ENCODE data around the gene DNAI4. TPM values are rescaled to one million over a fixed set of nuclear protein-coding genes. Genes with fewer than 3 reads are reported as not detected.
"Not testable (repeated sequence)": the region's sequence is repeated elsewhere in the genome, so short reads cannot be mapped to it uniquely, and the experiment has no call there.

DNAI4 gene
- total RNA-seq = 34.9 TPM

- peak; percentile 95 for DNase-seq
These were observed at the start of gene DNAI4, which contains the start of gene MIER1 for GRCh38 chr1:66924756-66925557. Gene DNAI4, minus strand, starts transcription at chr1:66924856. Its CDS starts 25 bp downstream, at chr1:66924831. Gene MIER1, plus strand, starts transcription at chr1:66924990. Its CDS starts 39 bp downstream, at chr1:66925029.

DNA sequence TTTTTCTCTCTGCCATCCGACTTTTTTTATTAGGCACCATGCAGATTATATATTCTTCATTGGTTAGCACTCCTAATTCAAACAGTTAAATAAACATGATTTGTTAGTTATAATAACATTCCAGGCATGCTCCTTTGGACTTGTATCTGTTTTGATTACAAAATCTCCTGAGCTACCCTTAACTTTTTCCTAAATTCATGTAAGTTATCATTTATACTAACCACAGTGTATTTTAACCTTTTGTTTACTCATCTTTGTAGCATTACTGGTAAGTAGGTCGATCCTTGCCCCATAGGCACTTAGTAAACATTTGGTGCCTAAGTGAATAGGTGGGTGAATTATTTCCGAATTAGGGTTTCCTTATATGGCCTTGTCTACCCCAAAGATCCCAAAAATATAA is 43.9 kb upstream of the DNAI4 start:
- no peak for DNase-seq

DNA sequence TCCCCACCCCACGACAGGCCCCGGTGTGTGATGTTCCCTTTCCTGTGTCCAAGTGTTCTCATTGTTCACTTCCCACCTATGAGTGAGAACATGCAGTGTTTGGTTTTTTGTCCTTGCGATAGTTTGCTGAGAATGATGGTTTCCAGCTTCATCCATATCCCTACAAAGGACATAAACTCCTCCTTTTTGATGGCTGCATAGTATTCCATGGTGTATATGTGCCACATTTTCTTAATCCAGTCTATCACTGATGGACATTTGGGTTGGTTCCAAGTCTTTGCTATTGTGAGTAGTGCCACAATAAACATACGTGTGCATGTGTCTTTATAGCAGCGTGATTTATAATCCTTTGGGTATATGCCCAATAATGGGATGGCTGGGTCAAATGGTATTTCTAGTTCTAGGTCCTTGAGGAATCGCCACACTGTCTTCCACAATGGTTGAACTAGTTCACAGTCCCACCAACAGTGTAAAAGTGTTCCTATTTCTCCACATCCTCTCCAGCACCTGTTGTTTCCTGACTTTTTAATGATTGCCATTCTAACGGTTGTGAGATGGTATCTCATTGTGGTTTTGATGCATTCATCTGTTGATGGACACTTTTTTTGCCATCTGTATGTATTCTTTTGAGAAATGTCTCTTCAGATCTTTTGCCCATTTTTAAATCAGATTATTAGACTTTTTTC is 41.7 kb upstream of the DNAI4 start:
- DNase-seq = not testable (repeated sequence)

DNA sequence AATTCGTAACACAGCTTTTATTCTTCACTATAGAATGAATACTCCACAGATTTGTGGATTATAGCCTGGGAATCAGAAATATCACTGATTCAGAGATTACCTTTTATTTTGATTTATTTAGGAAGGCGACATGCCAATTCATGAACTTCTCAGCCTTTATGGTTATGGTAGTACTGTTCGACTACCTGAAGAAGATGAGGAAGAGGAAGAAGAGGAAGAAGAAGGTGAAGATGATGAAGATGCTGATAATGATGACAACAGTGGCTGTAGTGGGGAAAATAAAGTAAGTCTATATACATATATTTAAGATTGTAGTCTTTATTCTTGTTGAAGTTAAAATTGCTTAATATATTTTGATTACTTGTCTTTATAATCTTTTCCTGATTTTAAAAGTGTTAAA is 33.3 kb upstream of the DNAI4 start:
- no peak for DNase-seq

GRCh38 chr1:66954208-66954607 is 29.6 kb upstream of the DNAI4 start:
- DNase-seq = no peak

DNA sequence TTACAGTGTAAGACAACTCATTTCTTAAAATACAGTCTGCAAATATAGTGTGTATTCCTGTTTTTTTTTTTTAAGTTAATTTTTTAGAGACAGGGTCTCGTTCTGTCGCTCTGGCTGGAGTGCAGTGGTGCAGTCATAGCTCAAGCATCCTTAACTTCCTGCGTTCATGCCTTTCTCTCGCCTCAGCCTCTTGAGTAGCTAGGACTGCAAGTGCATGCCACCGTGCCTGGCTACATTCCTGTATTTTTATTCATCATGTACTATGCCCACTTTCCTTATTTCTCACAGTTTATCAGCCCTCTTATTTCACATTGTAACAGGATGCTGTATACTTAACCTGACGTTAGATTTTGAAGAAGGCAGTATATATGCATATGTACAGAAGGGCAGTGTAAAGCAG is 26.9 kb upstream of the DNAI4 start:
- no peak for DNase-seq

DNA sequence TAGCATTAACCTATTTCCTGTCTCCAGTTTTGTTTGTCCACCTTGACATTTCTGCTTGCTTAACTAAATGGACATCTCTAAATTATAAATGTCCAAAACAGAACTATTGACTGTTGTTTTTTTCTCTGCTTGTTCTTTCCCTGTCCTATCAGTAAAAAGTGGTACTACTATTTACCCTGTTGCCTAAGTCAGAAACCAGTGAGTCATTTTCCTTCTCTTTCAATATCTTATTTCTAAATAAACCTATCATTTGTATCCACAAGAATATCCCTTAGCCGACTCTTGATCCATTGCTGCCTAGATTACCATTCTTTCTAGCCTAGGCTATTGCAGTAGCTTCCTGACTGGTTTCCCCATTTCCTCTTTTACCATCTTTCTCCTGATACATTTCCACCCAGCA is 22.6 kb upstream of the DNAI4 start:
- DNase-seq = no peak

DNA sequence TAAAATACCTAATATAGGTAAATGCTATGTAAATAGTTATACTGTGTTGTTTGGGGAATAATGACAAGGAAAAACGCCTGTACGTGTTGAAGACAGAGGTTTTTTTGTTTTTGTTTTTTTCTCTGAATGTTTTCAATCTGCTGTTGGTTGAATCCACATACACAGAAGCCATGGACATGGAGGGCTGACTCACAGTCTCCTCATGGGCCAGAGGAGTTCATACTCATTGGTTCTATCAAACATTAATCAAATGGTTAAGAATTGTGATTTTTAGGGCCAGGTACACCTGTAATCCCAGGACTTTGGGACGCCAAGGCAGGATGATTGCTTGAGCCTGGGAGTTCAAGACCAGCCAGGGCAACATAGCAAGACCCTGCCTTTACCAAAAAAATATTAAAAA is 20.7 kb upstream of the DNAI4 start:
- no peak for DNase-seq

GRCh38 chr1:66944330-66945274 is 19.9 kb upstream of the DNAI4 start:
- no peak for DNase-seq

GRCh38 chr1:66943361-66943969 is 18.8 kb upstream of the DNAI4 start:
- DNase-seq = no peak

DNA sequence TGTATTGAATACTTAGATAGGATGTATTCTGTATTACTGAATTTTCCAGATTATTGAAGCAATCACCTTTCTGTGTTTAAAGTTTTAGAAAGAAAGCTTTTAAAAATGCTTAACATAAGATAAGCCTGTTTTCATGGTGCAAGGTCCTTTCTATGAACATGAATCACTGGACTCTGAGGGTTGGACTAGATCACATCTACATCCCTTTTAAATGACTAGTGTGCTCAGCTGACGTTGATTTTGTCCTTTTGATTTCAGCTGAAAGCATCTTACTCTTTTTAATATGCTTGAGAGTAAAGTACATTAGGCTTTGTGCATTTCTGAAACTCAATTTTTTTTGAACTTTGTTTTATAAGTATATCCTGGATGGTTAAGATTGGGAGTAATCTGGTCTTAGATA is 16.3 kb upstream of the DNAI4 start:
- DNase-seq = no peak

- DNase-seq = no peak
These were observed 14.0 kb upstream of the DNAI4 start for GRCh38 chr1:66938613-66939012.

DNA sequence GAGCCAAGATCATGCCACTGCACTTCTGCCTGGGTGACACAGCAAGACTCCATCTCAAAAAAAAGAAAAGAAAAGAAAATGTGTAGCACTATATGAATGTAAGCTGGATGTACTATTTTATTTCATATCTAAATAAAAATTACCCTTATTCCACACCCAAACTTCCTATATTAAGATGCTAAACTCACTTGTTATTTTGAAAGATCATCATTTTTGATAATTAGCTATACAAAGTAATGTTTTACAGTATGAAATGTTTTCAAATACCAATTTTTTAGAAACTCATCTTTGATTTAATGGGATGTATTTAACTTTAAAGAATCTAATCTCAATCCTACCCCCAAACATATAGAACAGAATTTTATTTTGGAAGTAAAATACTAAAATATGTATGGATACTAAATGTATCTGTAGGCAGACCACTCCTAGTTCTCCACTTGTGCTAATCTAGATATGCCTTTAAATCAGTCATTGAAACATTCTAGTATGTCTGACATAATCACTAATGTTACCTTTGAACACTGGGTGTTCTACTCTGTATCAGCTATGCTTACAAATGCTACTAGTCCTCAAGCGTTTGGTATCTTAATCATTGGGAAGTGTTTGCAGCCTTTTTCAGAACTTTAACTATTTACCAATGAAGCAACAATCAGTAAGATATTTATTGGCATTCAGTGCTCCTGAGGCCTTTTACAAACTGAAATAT is 13.0 kb upstream of the DNAI4 start:
- no peak for DNase-seq

- DNase-seq = no peak
These were observed 9.4 kb upstream of the DNAI4 start for GRCh38 chr1:66933887-66934700.

DNA sequence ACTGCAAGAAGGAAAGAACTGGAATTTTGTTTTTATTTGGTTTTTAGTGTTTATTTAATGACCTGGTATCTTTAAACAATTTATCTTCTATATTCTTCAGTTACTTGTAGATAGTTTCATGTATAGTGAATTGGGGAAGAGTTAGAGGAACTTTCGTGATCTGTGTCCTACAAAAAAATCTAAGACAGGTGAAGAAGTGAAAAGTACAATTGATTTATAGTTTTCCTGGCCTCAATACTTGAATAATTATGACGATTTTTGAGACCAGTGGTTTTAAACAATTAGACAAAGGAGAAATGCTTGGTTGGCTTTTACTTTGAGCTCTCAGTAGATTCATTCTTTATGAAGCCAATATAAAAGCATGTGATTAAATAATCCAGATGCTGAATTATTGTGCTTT is 7.6 kb upstream of the DNAI4 start:
- DNase-seq = no peak

DNA sequence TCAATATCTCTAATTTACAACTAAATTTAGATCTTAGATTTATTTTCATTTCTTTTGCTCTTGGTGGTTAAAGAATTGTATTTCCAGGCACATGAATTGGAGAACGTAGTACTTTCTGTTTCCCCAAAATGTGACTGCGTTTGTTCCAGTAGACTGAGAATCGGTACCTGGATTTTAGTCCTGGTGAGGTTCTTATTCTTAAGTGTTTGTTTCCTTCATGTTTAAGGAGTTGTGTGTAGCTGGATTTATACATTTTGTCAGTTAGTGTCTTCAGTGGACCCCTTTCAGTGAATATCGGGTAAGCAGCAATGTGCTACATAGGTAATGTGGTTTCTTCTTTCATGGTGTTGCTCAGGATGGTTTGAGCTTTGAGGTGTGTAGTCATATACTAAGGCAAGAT is 6.9 kb upstream of the DNAI4 start:
- no peak for DNase-seq

DNA sequence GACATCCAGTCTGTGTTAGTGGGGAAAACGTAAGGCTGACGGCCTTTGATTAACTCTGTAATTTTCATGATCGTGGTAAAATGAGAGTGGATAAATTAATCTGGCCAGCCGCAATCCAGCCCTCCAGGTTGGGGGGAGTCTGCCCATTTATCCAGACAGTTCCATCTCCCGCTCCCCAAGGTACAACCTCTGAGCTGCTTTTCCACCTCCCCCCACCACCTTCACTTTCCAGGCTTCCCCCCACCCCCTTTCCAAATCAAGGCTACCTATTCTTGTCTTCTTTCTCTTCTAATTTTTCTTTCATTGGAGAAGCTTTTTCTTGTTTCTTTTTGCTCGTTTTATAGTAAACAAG is 6.1 kb upstream of the DNAI4 start:
- no peak for DNase-seq

DNA sequence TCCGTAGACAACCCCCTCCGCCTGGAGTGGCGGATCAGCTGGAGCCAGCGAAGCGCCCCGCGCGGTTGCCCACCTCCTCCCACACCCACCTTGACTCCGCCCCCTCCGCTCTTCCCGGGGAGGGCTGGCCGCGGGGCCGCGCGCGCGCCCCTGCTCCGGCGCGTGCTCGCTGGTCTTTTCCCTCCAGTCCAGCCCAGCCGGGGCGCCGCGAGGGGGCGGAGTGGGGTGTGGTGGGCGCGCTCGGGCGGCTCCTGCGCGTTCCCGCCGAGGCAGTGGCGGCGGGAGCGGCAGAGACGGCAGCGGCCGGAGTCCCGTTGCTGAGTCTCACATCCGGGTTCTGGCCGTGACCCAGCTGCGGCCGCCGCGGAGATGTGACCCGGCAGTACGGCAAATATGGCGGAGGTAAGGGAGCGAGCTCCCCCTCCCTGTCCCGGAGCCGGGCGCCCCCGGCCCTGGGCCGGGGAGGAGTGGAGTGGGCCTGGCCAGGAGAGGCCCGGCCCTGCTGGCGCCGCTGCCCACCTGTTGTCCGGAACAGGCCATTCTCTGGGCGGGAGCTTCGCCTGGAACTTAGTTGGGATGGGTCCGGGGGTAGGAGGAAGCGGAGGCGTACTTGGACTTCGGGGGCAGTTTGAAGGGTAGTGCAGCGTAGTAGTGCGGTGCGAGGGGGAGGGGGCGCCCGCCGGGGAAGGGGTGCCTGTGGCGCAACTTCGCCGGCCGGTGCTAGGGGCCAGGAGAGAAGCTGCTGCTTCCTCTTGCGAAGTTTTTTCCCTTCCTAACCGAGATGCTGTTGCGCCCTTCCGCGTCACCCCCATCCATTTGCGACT is 5.6 kb upstream of the DNAI4 start:
- peak; percentile 93 for DNase-seq

DNA sequence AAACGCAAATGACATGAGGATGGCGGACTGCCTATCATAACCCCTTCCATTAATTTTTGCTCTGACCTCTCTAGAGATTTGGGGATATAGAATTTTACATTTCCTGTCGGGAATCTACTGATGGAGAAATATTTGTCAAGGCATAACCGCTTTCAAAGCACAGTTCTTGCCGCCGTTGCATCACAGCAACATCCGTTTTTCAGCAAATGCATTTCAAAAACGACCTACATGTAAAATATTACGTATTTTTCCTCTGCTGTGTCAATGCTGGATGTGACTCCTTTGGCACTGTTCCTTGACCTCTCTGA is 5.0 kb upstream of the DNAI4 start:
- no peak for DNase-seq

DNA sequence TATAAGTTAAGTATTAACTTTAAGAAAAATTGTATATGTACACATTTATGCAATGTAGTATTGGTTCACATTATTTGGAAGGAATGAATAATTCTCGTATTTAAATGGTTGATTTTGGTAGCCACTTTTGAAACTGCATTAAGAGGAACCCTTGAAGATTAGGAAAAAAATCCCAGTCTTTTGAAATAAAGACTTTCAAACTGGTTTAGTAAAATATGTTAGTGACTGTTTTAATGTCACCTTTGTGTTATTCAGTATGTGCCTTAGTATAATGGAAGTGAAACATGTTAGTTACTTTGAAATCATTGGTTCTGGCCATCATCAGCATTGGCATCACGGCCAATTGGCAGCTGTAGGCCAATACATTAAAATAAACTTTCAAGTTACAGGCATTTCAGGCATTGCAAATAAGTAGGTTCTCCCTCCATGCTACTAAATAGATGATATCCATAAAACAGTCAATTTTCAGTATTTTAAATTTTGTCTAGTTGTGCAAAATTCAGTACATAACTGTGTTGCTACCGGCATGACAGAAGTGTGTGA is 4.6 kb upstream of the DNAI4 start:
- no peak for DNase-seq

Measured in occipital lobe (tissue), 2 donors.